ENCODE results near the gene ZNF891.

The ZNF891 gene

GRCh38 chr12:133061954-133062353 lies 68.1 kb downstream of the ZNF891 start:
- no peak for DNase-seq (ENCODE audit: low read depth)

- DNase-seq (ENCODE audit: low read depth), result no peak
These were observed 71.6 kb downstream of the ZNF891 start for GRCh38 chr12:133058203-133059113.

- no peak for DNase-seq (ENCODE audit: low read depth)
These were observed 72.6 kb downstream of the ZNF891 start for GRCh38 chr12:133057446-133057845.

All from T follicular helper cell (primary cell).